Body of pancreas (tissue), 4 donors: ENCODE results near the gene CAV2.

Experiments used
- CTCF ChIP-seq, 7 experiments: fragments of 450-650 bp in 4 of 7; fragments of 200-600 bp in 3 of 7; sonication (generic) in 3 of 7; IDR thresholded peaks; one replicate each; pipeline ENCODE4 v1.5.1; 2016 to 2019; ENCODE audit warnings: antibody characterized with exemption in 7 of 7
- POLR2A ChIP-seq, 3 donors: fragments of 450-650 bp; IDR thresholded peaks; one replicate each; pipeline ENCODE4 v1.6.1; 2016; ENCODE audit warnings: antibody characterized with exemption in 3 of 3, mild to moderate bottlenecking in 2 of 3

DNA sequence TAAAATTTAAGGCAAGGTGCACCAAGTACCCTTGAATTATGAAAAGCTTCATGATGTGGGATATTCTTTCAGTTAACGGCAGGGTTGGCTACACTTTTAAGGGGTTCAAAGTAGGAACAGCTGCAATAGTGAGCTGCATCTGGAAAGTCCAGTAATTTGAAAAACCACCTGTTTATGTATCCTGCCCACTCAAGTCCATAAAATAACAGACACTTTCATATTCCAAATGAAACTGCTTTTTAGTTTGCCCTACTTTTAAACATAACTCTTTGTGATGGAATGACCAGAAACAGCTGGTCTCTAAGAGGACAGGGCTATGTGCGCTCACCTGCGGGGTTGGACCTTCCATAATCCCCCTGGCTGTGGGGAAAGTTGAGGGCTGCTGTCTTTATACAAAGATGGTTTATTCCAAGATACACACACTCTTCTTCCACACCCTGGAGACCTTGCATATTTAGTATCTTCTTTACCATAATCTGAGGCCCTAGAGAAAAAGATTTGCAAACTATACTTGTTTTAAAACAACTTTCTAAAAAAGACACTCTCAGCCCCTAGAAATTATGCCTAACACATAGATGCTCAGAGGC lies 32.7 kb downstream of the CAV2 start:
- no peak for TF ChIP-seq CTCF (IDR thresholded peaks at IDR 0.05)
- no peak for TF ChIP-seq POLR2A (IDR thresholded peaks at IDR 0.05)
